ENCODE measurements around the gene ANGPTL1. TPM values are rescaled to one million over a fixed set of nuclear protein-coding genes. Genes with fewer than 3 reads are reported as not detected.

ANGPTL1 gene
- total and polyA plus RNA-seq, 2 donors (not counting 1 experiment from before 2014, with no cell fraction given) = 1.5 to 4.1 TPM

- Histone ChIP-seq H2AFZ (ENCODE audit: low read length) (no peak overlapping the region), H4K20me1 (ENCODE audit: control insufficient read depth, extremely low read depth, insufficient read depth, low read length) (no peaks in the 10 kb centered on the region), H3K9ac (ENCODE audit: insufficient read depth, low read length) (no peak overlapping the region), H3K4me1 (ENCODE audit: control insufficient read depth, extremely low read depth, insufficient read depth, low read length) (no peaks in the 10 kb centered on the region), H3K36me3 (ENCODE audit: control insufficient read depth, insufficient read depth, low read length) (peaks cover 3% of the 10 kb centered on the region), H3K27ac (ENCODE audit: insufficient read depth, low read length) (no peak overlapping the region), H3K4me2 (ENCODE audit: extremely low read depth, insufficient read depth, low read length) (no peak overlapping the region), H3K27me3 (ENCODE audit: control insufficient read depth, insufficient read depth, low read length) (no peaks in the 10 kb centered on the region), H3K4me3 (replicated peaks in 1 of 4; ENCODE audit: control extremely low read depth in 1 of 4, insufficient read depth in 1 of 4, low read depth in 3 of 4, low read length in 4 of 4) (no peak overlapping the region), H3K9me3 (ENCODE audit: control insufficient read depth, insufficient read depth, low read depth, low read length) (no peaks in the 10 kb centered on the region), H3K79me2 (ENCODE audit: control insufficient read depth, insufficient read depth, low read length) (no peaks in the 10 kb centered on the region)
- TF ChIP-seq CTCF (conservative IDR thresholded peaks at IDR 0.05 in 1 of 2, IDR thresholded peaks at IDR 0.05 in 1 of 2; ENCODE audit: low read depth in 1 of 2, low read length in 2 of 2) = no peak
- TF ChIP-seq EZH2 (IDR thresholded peaks at IDR 0.05; ENCODE audit: low read length, missing control alignments) = no peak
- no peak for DNase-seq (ENCODE audit: low read depth in 2 of 2)
These were observed 60.3 kb downstream of the ANGPTL1 start for GRCh38 chr1:178810585-178810984.

GRCh38 chr1:178808529-178808928 is 62.3 kb downstream of the ANGPTL1 start:
- Histone ChIP-seq H4K20me1 (ENCODE audit: control insufficient read depth, extremely low read depth, insufficient read depth, low read length) (no peaks in the 10 kb centered on the region), H3K27ac (ENCODE audit: insufficient read depth, low read length) (no peak overlapping the region)
- TF ChIP-seq CTCF (conservative IDR thresholded peaks at IDR 0.05 in 1 of 2, IDR thresholded peaks at IDR 0.05 in 1 of 2; ENCODE audit: low read depth in 1 of 2, low read length in 2 of 2) (no peak), EZH2 (IDR thresholded peaks at IDR 0.05; ENCODE audit: low read length, missing control alignments) (no peak)

GRCh38 chr1:178806665-178807300 is 64.1 kb downstream of the ANGPTL1 start:
- H3K79me2 ChIP-seq (ENCODE audit: control insufficient read depth, insufficient read depth, low read length) = no peaks in the 10 kb centered on the region
- H3K9ac ChIP-seq (ENCODE audit: insufficient read depth, low read length) = no peak overlapping the region
- peaks cover 3% of the 10 kb centered on the region for H3K36me3 ChIP-seq (ENCODE audit: control insufficient read depth, insufficient read depth, low read length)
- no peaks in the 10 kb centered on the region for H3K4me1 ChIP-seq (ENCODE audit: control insufficient read depth, extremely low read depth, insufficient read depth, low read length)
- H4K20me1 ChIP-seq (ENCODE audit: control insufficient read depth, extremely low read depth, insufficient read depth, low read length) = no peaks in the 10 kb centered on the region
- H3K9me3 ChIP-seq (ENCODE audit: control insufficient read depth, insufficient read depth, low read depth, low read length) = no peaks in the 10 kb centered on the region
- no peak overlapping the region for H3K4me3 ChIP-seq (replicated peaks in 1 of 4; ENCODE audit: control extremely low read depth in 1 of 4, insufficient read depth in 1 of 4, low read depth in 3 of 4, low read length in 4 of 4)
- TF ChIP-seq CTCF (conservative IDR thresholded peaks at IDR 0.05 in 1 of 2, IDR thresholded peaks at IDR 0.05 in 1 of 2; ENCODE audit: low read depth in 1 of 2, low read length in 2 of 2) = no peak
- no peak for TF ChIP-seq EZH2 (IDR thresholded peaks at IDR 0.05; ENCODE audit: low read length, missing control alignments)
- H3K27me3 ChIP-seq (ENCODE audit: control insufficient read depth, insufficient read depth, low read length) = no peaks in the 10 kb centered on the region
- no peak for DNase-seq (ENCODE audit: low read depth in 2 of 2)
- H3K4me2 ChIP-seq (ENCODE audit: extremely low read depth, insufficient read depth, low read length) = no peak overlapping the region
- no peak overlapping the region for H2AFZ ChIP-seq (ENCODE audit: low read length)
- H3K27ac ChIP-seq (ENCODE audit: insufficient read depth, low read length) = no peak overlapping the region

More at GRCh38 chr1:178808529-178808928, 62.3 kb downstream of the ANGPTL1 start:
- no peak for DNase-seq (ENCODE audit: low read depth in 2 of 2)
- peaks cover 3% of the 10 kb centered on the region for H3K36me3 ChIP-seq (ENCODE audit: control insufficient read depth, insufficient read depth, low read length)
- no peaks in the 10 kb centered on the region for H3K9me3 ChIP-seq (ENCODE audit: control insufficient read depth, insufficient read depth, low read depth, low read length)
- H3K4me1 ChIP-seq (ENCODE audit: control insufficient read depth, extremely low read depth, insufficient read depth, low read length) = no peaks in the 10 kb centered on the region
- no peak overlapping the region for H3K4me3 ChIP-seq (replicated peaks in 1 of 4; ENCODE audit: control extremely low read depth in 1 of 4, insufficient read depth in 1 of 4, low read depth in 3 of 4, low read length in 4 of 4)
- no peaks in the 10 kb centered on the region for H3K27me3 ChIP-seq (ENCODE audit: control insufficient read depth, insufficient read depth, low read length)
- H2AFZ ChIP-seq (ENCODE audit: low read length) = no peak overlapping the region
- no peak overlapping the region for H3K9ac ChIP-seq (ENCODE audit: insufficient read depth, low read length)
- H3K4me2 ChIP-seq (ENCODE audit: extremely low read depth, insufficient read depth, low read length) = no peak overlapping the region
- H3K79me2 ChIP-seq (ENCODE audit: control insufficient read depth, insufficient read depth, low read length) = no peaks in the 10 kb centered on the region
